H54 (cell line): ENCODE results near the gene METRN.
A peak's percentile ranks its signal among the peaks of the same experiment; 100 is the strongest.

Experiments used
- DNase-seq: peaks from one replicate; pipeline ENCODE4 v3.0.0; 2011; ENCODE audit warnings: low spot score, mixed read lengths; ENCODE audit not compliant: insufficient read length
- FAIRE-seq: peaks from 3 replicates; lab custom pipeline; 2011; peaks lifted over from hg19 to GRCh38; lab: Jason Lieb, UNC
- POLR2A ChIP-seq: IDR thresholded peaks from 2 replicates; pipeline ENCODE4 v1.6.1; 2011; ENCODE audit warnings: low read depth, mild to moderate bottlenecking, low read length

METRN gene

DNA sequence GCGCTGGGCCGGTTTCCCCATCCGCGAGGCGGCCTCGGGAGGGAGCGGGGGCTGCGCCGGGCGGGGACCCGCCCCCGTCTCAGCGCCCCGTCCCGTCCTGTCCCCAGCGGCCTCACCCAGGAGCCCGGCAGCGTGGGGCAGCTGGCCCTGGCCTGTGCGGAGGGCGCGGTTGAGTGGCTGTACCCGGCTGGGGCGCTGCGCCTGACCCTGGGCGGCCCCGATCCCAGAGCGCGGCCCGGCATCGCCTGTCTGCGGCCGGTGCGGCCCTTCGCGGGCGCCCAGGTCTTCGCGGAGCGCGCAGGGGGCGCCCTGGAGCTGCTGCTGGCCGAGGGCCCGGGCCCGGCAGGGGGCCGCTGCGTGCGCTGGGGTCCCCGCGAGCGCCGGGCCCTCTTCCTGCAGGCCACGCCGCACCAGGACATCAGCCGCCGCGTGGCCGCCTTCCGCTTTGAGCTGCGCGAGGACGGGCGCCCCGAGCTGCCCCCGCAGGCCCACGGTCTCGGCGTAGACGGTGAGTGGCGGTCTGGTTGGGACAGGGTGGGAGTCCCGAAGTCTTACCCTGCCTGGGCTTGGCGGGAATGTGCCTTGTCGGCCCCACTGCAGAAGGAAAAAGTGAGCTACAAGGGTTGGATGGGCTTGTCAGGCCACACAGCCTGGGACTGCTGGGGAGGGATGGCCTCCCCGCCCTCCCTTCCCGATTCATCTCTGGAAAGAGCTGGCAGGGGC is 720 bp downstream of the METRN start:
- no peak for TF ChIP-seq POLR2A
- FAIRE-seq (no peak), DNase-seq (no peak)

DNA sequence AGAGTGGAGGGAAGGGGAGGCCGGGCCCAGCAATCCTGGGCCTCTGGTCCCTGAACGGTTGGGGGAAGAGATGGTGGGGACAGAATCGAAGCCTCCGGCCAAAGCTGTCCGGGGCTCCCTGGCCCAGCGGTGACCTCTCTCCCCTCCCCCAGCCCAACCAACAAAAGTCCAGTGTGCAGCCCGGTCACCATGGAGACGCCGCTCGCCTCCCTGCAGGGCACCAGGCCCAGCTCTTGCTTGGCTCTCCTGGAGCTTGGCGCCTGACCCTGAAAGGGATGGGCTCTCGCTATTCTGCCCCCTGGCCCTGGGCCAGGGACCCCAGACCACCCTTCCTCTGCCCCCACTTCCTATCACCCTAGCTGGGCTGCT is 1.3 kb downstream of the METRN start:
- no peak for TF ChIP-seq POLR2A
- FAIRE-seq (no peak), DNase-seq (peak; percentile 85)

DNA sequence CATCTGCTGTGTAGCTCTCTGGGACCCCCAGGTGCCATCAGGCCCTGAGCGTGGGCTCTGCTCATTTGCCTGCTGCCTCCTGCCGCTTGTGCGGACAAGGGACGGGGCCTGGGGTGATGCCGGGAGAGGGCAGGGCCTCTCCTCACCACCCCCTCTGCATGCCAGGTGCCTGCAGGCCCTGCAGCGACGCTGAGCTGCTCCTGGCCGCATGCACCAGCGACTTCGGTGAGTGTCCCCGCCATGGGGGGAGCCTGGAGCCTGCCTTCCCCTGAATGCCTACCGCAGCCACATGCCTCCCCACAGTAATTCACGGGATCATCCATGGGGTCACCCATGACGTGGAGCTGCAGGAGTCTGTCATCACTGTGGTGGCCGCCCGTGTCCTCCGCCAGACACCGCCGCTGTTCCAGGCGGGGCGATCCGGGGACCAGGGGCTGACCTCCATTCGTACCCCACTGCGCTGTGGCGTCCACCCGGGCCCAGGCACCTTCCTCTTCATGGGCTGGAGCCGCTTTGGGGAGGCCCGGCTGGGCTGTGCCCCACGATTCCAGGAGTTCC is 1.9 kb downstream of the METRN start:
- DNase-seq (no peak), FAIRE-seq (no peak)
- TF ChIP-seq POLR2A: no peak

DNA sequence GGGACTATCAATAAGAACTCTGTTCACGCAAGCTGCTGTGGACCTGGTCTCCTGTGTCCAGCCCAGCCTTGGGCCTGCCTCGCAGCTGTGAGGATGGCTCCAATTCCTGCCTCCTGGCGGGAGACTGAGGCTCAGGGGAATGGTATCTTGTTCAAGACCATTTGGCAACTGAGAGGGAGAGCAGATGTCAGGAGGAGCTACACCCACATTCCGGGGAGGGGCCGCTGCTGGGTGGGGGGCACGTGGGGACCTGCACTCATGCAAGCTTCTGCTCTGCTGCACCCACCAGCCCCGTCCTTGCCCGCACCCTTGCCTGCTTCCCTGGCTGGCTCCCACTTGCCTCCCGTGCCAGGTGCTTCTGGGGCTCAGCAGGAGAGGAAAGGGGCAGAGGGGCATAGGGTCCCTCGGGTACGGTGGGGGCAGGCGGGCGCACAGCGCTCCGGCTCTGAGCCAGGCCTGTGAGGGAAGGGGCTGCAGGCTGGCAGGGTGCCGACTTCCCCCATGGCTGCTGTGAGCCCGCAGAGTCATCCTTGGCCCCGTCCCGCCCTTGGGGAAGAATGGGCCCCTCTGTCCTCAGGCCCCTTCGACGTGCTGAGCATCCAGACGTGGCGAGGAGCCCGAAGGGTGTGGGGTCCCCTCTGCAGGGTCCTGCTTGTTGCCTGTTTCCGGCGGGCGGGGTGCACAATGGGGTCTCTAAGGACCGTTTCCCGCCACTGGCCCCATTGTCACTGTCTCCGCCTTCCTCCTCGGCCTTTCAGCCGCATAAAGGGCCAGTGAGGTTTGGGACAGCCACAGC is 2.7 kb downstream of the METRN start:
- TF ChIP-seq POLR2A: no peak
- FAIRE-seq (no peak), DNase-seq (no peak)

DNA sequence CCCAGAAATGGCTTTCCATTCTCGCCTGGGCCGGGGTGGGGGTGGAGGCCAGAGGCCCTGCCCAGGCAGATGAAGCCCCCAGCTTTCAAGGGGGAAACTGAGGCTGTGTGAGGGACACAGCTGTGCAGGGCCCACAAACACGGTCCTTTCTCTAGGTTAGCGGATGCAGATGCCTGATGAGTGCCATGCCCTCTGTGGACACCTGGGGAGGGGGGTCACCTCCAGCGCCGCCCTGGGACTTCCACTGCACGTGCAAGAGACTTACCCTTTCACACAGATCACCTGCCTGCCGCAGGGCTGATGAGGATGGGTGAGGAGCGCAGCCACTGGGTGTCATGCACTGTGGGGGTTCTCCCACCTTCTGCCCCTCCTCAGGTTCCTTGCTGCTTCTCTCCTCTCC is 3.5 kb downstream of the METRN start:
- DNase-seq (no peak), FAIRE-seq (no peak)
- TF ChIP-seq POLR2A: no peak

DNA sequence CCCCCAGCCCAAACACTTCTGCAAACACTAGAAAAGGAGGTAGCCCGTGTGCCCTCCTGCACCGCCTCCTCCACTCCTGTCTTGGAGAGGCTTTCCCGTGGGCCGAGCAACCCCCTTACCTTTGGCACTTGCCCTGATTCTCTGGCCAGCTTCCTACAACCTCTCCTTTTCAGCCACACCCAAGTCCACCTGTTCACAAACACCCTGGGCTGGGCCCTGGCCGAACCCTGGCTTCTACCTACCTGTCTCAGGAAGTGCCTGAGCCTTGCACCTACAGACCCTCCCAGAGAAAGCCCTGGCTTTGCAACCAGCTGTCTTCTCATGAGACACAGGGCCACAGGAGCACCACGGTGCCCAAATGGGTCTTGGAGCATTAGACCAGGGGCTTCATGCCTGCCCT is 4.0 kb downstream of the METRN start:
- DNase-seq (no peak), FAIRE-seq (no peak)
- TF ChIP-seq POLR2A: no peak

DNA sequence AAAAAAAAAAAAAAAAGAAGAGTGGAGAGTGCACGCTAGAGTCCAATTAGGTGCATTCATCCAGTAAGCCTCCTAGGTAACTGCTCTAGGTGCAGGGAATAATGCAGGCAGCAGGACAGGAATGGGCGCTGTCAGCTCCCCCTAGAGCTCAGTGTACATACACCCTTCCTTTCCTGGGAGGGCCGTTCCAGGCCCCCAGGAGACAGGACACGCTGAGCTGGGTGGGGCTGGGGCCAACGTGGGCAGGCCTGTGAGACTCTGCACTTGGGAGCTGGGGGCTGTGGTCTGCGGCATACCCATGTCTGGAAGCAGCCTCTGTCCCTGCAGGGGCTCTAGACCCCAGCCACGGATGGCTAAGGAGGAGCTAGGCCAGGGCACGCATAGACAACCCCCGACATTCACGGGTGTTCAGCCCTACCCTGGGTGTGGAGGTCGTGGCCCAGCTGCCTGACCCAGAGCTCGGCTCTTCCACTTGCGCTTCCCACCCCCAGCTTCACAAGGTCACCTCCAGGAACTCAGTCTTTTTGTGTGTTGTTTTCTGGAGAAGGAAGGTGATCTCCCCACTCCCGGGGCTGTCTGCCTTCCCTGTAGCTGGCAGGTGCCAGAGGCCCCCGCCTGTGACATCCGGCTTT is 5.0 kb downstream of the METRN start:
- DNase-seq: no peak
- no peak for TF ChIP-seq POLR2A
- no peak for FAIRE-seq

DNA sequence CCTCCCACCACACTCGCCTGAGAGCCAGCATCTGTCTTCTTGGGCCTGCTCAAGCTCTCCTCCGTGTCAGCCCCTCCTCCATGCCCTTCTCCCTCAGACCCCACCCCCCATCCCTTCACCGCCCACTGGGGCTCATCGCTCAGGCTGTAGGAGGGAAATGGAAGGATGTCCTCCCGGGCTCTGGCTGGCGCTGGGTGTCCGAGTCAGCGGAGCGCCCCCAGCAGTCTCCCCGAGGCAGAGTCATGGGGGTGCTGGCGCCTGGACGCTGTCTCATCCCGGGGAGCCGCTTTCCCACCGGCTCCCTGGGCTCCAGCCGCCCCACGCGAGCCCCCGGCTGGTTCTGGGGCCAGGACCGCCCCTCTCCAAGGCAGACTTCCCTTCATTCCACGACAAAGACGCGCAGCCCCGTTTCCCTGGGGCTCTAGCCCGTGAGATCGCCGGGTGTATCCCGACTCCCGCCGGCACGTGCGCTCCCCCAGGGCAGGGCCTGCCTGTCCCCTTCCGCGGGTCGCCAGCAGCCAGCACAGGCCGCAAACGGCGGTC is 5.6 kb downstream of the METRN start:
- peak; percentile 89 for DNase-seq
- TF ChIP-seq POLR2A: no peak

DNA sequence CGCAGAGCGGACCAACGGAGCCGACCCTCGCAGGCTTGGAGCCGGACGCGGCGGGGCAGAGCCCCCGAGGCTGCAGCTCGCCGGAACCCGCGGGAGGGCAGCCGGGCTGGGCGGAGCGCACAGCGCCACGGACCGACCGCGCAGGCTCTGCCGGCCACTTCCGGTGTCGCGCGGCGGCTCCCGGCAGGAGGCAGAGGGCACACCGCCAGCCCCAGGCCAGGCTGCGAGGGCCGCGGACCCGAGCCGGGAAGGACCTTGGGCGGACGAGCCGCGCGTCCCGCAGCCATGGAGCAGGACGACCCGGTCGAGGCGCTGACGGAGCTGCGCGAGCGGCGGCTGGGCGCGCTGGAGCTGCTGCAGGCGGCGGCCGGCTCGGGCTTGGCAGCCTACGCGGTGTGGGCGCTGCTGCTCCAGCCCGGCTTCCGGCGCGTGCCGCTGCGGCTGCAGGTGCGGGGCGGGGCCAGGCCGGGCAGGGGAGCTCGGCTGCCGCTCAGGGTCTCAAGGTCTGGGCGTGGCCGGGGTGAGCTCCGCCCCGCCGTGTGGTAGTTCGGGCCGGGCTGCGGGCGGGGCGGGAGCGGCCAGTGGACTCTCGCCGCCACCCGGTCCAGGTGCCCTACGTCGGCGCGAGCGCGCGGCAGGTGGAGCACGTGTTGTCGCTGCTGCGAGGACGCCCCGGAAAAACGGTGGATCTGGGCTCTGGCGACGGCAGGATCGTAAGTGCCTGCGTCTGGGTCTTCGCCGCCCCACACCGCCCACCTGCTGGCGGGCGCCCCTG is 6.3 kb downstream of the METRN start, which contains the start of gene ANTKMT:
TSS of gene ANTKMT (plus strand) at position 157 of the 775 bp plus-strand sequence. CDS start at position 286, 129 bp downstream.
- FAIRE-seq: no peak
- peak; percentile 83 for TF ChIP-seq POLR2A
- peak; percentile 92 for DNase-seq

More for the DNA sequence above, 5.6 kb downstream of the METRN start:
- FAIRE-seq: no peak

DNA sequence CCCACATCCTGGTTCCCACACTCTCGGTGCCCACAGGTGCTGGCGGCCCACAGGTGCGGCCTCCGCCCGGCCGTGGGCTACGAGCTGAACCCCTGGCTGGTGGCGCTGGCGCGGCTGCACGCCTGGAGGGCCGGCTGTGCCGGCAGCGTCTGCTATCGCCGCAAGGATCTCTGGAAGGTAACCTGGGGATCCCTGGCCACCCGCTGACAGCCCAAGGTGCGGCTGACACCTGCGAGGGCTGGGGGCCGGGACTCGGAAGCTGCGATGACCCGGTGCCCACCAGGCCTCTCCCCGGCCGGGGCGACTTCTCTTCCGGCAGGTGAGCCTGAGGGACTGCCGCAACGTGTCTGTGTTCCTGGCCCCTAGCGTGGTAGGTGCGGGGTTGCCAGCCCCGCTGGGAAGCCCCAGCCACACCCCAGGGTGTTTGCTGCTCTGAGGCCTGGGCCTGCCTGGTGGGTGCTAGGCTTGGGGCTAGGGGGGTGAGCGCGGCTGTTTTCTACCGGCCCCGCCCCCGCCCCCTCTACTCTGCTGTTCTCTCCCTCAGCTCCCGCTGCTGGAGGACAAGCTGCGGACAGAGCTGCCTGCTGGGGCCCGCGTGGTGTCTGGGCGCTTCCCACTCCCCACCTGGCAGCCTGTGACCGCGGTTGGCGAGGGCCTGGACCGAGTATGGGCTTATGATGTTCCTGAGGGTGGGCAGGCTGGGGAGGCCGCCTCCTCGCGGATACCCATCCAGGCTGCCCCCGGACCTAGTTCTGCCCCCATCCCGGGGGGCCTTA is 7.0 kb downstream of the METRN start:
- FAIRE-seq (no peak), DNase-seq (no peak)
- no peak for TF ChIP-seq POLR2A

DNA sequence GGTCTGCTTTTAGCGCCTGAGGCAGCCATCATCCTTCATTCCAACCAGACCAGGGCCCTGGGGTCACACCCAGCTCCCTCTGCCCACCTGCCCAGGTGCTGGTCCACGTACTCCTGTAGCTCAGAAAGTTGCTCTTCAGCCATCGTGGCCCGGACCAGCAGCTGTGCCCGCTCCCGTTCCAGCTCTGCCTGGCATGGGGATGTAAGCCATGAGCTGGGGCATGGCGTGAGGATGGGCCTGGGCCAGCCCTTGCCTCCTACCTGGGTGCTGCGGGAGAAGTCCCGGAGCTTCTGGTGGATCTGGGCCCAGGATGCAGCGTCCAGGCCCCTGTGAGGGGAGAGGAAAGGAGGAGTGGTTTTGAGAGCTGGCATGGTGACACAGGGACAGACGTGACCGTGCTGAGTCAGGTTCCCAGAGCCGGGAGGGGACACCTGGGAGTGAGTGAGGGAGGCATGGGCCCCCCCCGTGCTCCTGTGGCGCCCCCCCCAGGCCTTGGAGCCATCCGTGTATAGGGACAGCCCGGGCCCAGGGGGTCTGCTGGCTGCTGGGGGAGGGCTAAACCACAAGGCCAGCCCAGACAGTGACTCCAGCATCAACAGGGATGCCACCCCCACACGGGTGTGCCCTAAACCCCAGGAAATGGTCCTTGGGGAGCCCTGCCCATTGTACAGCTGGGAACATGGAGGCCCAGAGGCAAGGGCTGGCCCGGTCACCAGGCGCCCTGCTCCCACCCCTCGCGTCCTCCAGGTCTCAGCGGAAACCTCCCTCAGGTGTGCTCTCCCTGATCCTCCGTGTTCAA is 8.1 kb downstream of the METRN start:
- FAIRE-seq (no peak), DNase-seq (no peak)
- TF ChIP-seq POLR2A: no peak
